ENCODE data around the gene AATK.
"Not testable (repeated sequence)": the region's sequence is repeated elsewhere in the genome, so short reads cannot be mapped to it uniquely, and the experiment has no call there.

AATK gene

GRCh38 chr17:81162491-81162890 lies 3.5 kb downstream of the AATK start:
- no peak for DNase-seq (ENCODE audit: low spot score)

DNA sequence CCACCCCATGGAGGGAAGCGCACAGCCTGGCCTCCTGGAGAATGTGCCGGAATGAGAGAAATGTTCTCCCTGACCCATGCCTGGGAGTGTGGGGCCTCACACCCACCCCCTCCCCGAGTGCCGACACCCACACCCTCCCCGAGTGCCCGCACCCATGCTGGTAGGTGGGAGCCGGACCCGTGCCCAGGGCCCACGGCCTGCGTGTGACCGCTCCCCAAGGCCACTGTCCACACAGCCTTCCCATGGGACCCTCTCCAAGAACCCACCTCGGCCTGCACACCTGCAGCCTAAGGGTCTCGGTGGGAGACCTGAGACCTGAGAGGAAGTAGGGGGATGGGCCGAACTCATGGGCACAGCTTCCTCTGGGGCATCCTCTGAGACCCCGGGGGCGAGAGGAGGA lies 4.0 kb downstream of the AATK start:
- DNase-seq (ENCODE audit: low spot score), result no peak

DNA sequence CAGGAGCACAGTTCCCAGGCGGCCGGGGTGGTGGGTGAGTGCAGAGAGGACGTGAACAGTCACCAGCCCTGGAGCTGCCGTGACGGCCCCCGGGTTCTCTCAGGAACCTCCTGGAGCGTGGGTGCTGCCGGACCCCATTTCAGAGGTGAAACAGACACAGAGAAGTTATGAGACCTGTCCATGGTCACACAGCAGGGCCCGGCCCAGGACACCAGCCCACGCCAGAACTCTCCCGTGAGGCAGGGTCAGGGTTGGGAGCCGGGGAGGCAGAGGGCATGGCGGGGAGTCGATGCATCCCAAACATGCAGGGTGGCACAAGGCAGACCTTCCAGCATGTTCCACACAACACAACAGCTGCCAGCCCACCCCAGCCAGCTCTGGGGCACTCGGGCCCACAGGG lies 4.5 kb downstream of the AATK start:
- no peak for DNase-seq (ENCODE audit: low spot score)

GRCh38 chr17:81160747-81161453 lies 5.1 kb downstream of the AATK start:
- DNase-seq (ENCODE audit: low spot score), result no peak

- DNase-seq (ENCODE audit: low spot score), result no peak
These were observed 5.7 kb downstream of the AATK start for GRCh38 chr17:81160306-81160705.

DNA sequence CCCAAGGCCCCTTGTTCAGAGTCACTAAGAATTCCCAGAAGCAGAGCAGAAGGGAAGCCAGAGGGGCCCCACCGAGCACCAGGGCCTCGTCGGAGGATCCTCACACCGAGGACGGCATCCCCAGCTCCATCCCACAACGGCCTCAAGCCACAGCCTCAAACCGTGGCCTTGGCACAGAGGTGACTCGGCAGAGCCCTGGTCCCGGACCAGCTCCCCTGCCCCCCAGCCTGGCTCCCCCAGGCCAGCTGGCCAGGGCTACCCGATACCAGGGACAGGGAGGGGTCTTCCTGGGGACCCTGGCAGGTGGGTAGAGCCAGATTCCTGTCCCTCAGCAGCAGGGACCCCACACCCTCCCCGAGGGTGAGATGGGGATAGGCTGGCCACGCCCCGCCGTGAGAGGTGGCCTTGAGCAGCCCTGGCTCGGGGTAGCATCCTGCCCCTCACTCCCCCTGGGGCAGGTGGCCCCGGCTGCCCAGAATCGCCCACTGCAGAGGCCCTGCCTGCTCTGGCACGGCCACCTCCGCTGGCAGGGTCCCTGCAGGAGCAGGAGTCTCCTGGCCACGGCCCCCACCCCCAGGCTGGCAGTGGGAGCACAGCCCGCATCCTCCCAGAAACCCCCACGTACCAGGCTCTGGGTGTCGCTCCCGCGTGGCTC lies 6.3 kb downstream of the AATK start:
- DNase-seq (ENCODE audit: low spot score), result no peak

DNA sequence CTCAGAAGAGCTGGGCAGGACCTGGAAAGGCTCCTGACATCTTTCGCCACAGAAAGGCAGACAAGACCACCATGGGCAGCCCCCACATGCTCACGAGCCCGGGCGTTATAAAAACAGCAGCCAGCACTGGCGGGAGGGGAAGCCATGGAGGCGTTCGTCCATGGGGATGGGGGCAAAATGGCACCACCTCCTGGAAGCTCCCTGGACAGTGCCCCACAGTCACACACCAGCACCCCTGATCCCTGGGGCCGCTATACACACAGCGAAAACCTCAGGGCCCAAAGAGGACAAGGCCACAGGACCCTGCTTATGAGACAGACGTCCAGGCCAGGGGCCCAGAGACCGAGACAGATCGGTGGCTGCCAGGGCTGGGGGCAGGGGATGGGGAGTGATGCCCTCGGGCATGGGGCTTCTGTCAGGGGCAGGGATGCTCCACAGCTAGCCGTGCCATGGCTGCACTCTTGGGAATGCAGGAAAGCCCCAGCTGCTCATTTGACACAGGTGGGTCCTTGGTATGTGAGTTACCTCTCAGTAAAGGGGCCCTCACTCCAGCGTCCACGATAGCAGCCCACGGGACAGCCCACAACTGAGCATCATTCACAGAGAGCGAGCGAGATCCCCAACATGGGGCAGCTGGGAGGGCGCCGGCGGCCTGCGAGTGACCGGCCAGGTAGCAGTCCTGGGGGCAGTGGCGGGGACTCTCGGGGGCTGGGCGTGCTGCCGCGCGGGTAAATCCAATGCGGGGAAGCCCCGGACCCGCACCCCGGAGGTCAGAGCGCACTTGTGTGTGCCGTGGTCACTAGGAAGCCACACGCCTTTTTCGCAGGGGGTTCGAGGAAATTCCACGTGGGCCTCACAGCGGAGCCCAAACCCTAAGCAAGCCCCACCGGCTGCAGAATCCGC lies 7.1 kb downstream of the AATK start:
- DNase-seq (ENCODE audit: low spot score), result no peak

DNA sequence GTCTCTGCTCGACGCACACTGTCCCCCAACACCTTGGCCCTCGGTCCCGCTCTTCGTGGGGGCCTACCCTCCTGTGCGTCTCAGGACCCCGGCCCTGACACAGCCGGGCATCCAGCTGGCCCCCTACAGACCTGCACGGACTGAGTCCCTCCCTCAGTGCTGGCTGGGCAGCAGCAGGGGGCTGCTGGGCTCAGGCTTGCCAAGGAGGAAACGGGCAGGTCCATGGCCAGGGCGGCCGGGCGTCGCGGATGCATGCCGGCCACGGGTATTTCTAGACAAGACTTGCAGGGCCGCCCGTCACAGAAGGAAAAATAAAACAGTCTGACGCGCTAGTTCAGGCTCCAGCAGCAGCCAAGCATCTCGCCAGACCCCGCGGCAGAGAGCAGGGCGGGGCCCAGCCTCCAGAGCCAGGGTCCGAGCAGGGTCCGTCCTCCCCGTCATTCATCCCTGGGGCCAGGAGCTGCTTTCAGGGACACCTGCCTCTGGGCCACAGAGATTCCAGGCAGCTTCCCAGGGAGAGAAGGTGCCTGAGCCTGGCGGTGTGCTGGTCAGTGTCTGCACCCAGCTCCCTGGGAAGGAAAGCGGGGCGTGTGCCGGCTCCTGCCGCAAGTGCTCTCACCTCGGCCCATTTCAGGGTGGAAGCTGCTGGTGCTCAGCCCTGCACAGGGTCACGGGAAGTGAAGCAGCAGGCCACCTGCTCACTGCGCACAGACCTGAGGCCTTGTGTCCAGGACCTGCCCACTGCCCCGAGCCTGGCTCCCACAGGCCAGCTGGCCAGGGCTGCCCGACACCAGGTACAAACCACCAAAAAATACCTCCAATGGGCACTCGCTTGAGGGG lies 8.0 kb downstream of the AATK start:
- no peak for DNase-seq (ENCODE audit: low spot score)

DNA sequence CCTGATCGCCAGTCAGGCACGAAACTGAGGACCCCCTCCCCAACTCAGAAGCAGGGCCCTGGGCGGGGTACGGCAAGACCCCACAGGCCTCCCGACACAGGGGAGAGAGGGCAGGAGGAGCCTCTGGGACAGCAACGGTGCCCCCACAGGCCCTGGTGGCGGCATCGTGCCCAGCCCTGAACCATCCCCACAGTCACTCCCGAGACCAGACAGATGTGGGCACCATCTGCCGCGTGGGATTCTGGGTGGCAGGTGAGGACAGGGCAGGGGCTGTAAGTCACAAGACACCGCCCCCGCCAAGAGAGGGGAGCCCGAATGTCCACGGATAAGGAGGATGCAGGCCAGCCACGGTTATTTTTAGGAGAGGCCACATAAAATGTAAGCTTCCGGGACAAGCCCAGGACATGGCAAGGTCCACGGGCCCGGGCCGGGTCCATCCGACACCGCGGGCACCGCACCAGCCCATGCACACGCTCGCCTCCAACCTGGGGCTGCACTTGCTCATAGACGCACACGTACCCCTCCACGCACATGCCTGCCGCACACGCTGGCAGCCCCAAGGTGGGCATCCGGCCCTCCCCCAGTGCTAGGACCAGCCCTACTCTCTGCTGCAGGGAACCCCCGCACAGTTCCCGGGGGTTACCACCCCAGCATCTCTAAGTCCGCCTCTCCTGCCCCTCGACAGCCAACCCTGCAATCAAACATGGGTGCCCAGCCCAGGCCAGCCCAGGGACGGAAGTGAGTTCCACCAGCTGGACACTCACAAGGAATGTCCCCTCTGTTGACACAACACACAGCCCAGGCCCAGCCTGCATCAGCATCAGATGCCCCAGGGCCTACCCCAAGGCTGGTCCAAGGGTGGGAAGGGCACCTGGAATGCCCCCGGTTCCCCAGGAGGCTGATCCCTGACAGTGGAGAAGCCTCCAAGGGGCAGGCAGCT lies 8.9 kb downstream of the AATK start:
- no peak for DNase-seq (ENCODE audit: low spot score)

DNA sequence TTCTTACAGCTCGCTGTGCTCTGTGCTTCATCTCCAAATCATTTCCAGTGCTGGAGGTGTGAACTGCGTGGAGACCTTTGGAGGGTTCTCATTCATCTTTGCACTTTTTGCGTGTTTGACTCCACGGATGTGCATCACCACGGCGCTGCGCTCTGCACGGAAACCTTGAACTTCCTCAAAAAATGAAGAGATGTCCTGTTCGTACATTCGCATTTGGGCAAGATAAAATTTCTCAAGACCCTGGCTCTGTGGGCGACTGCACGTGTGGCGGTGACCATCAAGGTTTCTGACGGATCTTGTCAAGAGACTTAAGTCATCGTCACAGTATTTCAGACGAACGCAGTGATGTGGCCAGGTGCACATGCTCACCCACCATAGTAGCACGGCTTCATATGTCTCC lies 11.1 kb downstream of the AATK start:
- no peak for DNase-seq (ENCODE audit: low spot score)

DNA sequence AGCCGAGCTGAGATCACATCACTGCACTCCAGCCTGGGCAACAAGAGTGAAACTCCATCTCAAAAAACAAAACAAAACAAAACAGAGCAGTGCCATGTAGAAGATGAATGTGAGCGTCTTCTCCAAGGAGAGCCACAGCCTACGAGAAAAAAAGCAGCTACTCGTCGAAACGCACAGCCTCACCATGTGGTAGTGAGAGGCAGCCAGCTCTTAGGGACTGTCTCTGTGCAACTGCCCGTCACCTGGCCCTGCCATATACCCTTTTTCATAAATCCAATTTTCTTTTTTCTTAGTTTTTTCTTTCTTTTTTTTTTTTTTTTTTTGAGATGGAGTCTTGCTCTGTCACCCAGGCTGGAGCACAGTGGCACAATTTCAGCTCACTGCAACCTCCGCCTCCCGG lies 12.0 kb downstream of the AATK start:
- DNase-seq (ENCODE audit: low spot score), result not testable (repeated sequence)

DNA sequence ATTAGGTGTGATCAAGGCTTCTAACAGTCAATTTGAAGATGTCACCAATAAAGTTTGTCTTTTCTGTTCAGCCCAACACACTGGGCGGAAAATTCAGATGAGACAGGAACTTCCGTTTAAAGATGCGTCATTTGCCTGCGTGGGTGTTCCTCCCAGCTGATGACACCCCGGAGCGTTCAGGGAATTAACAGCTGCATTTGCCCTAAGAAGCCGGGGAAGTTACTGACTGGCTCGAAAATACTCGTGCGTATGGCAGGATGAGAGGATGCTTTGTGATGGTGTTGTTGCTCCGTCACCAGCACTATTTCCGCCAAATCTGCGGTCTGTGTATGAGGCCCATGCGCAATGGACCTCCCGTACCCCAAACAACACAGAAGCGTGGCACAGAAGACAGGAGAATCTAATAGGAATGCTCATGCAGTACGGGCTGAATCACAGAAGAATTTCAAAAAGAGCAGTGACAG lies 12.6 kb downstream of the AATK start:
- peak; percentile 13 for DNase-seq (ENCODE audit: low spot score)

DNA sequence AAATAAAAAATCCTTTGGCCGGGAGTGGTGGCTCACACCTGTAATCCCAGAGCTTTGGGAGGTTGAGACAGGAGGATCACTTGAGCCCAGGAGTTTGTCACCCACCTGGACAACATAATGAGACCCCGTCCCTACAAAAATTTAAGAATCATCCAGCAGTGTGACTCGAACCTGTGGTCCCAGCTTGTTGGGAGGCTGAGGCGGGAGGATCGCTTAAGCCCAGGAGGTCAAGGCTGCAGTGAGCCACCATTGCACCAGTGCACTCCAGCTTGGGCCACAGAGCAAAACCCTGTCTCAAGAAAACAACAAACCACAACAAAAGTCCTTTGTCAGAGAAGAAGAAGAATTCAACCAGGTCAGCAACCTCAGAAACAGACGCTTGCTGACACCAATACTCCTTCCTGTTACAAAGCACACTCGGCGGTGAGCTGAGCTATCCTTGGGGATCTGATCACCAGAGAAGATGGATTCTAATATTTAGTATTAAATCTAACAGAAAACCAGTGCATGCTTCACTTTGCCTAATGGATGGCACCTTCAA lies 13.7 kb downstream of the AATK start:
- DNase-seq (ENCODE audit: low spot score), result no peak

- DNase-seq (ENCODE audit: low spot score), result no peak
These were observed 14.7 kb downstream of the AATK start for GRCh38 chr17:81151278-81151677.

- DNase-seq (ENCODE audit: low spot score), result no peak
These were observed 15.5 kb downstream of the AATK start for GRCh38 chr17:81150377-81151077.

DNA sequence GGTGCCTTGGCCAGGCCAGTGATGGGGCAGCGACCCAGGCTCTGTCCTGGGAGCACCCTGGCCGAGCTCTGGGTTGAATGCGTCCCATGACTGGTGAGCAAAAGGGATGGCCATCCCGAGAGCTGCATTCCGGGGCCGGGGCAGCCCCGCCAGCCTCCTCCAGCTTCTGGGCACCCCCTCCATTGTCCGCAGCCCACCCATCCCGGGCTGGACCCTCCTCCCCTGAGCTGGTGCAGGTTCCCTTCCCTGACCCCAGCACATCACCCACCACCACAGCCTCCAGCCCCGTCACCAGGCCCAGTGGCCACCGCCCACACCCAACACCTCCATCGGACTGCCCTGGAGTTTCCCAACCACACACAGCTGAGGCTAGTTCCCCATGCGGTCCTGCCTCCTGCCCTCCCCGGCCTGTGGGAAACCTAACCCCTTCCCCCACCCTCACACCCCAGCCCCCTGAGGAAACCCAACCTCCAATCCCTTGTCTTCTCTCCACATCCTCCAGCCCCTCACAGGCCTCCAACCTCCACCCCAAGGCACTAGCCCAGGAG lies 17.0 kb downstream of the AATK start:
- DNase-seq (ENCODE audit: low spot score), result no peak

- no peak for DNase-seq (ENCODE audit: low spot score)
These were observed 17.4 kb downstream of the AATK start for GRCh38 chr17:81148571-81148970.

GRCh38 chr17:81147701-81148100 lies 18.3 kb downstream of the AATK start:
- no peak for DNase-seq (ENCODE audit: low spot score)

DNA sequence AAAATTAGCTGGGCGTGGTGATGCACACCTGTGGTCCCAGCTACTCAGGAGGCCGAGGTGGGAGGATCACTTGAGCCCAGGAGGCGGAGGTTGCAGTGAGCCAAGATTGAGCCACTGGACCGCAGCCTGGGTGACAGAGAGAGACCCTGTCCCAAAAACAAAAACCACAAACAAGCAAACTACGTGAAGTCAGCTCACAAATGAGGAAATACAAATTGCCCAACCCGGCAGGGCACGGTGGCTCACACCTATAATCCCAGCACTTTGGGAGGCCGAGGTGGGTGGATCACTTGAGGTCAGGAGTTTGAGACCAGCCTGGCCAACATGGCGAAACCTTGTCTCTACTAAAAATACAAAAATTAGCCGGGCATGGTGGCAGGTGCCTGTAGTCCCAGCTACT lies 19.8 kb downstream of the AATK start:
- not testable (repeated sequence) for DNase-seq (ENCODE audit: low spot score)

DNA sequence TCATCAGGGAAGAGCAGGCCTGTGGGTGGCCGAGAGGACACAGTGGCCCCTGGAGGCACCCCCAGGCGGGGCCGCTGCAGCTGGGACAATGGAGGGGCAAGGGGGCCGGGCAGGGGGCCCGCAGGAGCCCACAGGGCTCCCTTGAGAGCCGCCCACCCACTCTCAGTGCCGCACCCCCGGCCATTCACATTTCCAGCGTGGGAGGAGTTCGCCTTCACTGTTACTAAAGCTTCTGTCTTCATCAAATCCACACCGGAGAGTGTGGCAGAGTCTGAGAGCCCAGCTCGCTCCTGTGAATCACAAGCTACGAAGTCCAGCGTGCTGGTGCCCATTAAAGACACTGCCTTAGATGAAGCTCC lies 21.6 kb downstream of the AATK start:
- no peak for DNase-seq (ENCODE audit: low spot score)
